ENCODE measurements around the gene SIX2. TPM values are rescaled to one million over a fixed set of nuclear protein-coding genes. Genes with fewer than 3 reads are reported as not detected.
"Not testable (repeated sequence)": the region's sequence is repeated elsewhere in the genome, so short reads cannot be mapped to it uniquely, and the experiment has no call there.

The SIX2 gene
- total RNA-seq, 6 donors from 2014 or later: 0.61 to 1.3 (median 1.2) TPM; not detected in 3

DNA sequence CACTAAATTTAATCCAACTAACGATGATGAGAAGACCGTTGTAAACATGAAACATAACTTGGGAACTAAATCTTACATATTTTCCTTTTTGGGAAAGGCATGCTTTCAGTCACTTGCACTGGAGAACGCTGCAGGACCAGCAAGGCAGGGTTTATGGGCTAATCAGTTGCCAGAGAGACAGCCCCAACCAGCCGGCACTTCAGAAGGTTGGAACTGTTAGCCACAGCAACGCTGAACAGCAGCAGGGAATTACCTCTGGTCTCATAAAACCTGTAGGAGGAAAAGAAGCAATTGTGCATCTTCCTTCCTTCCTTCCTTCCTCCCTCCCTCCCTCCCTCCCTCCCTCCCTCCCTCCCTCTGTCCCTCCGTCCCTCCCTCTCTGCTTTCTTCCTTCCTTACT lies 33.9 kb upstream of the SIX2 start:
- TF ChIP-seq POLR2AphosphoS5 (IDR thresholded peaks at IDR 0.05): no peak
- TF ChIP-seq EP300 (IDR thresholded peaks at IDR 0.05): no peak
- TF ChIP-seq, protein P1, sequence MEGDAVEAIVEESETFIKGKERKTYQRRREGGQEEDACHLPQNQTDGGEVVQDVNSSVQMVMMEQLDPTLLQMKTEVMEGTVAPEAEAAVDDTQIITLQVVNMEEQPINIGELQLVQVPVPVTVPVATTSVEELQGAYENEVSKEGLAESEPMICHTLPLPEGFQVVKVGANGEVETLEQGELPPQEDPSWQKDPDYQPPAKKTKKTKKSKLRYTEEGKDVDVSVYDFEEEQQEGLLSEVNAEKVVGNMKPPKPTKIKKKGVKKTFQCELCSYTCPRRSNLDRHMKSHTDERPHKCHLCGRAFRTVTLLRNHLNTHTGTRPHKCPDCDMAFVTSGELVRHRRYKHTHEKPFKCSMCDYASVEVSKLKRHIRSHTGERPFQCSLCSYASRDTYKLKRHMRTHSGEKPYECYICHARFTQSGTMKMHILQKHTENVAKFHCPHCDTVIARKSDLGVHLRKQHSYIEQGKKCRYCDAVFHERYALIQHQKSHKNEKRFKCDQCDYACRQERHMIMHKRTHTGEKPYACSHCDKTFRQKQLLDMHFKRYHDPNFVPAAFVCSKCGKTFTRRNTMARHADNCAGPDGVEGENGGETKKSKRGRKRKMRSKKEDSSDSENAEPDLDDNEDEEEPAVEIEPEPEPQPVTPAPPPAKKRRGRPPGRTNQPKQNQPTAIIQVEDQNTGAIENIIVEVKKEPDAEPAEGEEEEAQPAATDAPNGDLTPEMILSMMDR (IDR thresholded peaks at IDR 0.05): no peak
- no peak for TF ChIP-seq POLR2A (IDR thresholded peaks at IDR 0.05)
- Histone ChIP-seq H3K4me1 (no peaks in the 10 kb centered on the region), H3K4me3 (no peak overlapping the region), H3K36me3 (no peaks in the 10 kb centered on the region), H3K9me3 (no peaks in the 10 kb centered on the region), H3K27ac (no peak overlapping the region), H3K27me3 (no peaks in the 10 kb centered on the region)
- ATAC-seq (ENCODE audit: low FRiP score in 2 of 2): no peak
- no peak for DNase-seq
- 35 to 41% methylated on average over 6 of the region's 6 CpGs for WGBS, 2 donors

DNA sequence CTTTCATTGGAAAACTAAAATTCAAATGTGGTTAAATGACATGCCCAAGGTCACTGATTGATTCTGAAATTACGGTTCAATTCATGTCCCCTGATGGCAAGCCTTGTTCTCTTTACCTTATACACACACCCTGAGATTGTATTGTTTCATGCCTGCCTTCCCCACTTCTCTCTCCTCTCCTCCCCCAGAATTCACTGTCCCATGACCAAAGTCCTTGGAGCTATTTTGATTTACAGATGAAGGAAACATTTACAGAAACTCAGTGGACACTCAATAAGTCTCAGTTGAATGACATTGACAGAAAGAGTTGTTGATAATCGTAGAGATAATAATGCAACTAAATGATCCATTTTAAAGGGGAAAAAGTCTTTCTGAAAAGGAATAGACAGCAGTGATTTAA lies 33.1 kb upstream of the SIX2 start:
- Histone ChIP-seq H3K4me3 (no peak overlapping the region), H3K27me3 (no peaks in the 10 kb centered on the region), H3K27ac (no peak overlapping the region), H3K36me3 (no peaks in the 10 kb centered on the region), H3K4me1 (no peaks in the 10 kb centered on the region), H3K9me3 (no peaks in the 10 kb centered on the region)
- ATAC-seq (ENCODE audit: low FRiP score in 2 of 2): no peak
- TF ChIP-seq, protein P1 (IDR thresholded peaks at IDR 0.05): no peak
- no peak for TF ChIP-seq POLR2A (IDR thresholded peaks at IDR 0.05)
- no peak for TF ChIP-seq EP300 (IDR thresholded peaks at IDR 0.05)
- no peak for TF ChIP-seq POLR2AphosphoS5 (IDR thresholded peaks at IDR 0.05)
- 86 to 93% methylated on average over 2 of the region's 2 CpGs for WGBS, 2 donors
- DNase-seq: no peak

DNA sequence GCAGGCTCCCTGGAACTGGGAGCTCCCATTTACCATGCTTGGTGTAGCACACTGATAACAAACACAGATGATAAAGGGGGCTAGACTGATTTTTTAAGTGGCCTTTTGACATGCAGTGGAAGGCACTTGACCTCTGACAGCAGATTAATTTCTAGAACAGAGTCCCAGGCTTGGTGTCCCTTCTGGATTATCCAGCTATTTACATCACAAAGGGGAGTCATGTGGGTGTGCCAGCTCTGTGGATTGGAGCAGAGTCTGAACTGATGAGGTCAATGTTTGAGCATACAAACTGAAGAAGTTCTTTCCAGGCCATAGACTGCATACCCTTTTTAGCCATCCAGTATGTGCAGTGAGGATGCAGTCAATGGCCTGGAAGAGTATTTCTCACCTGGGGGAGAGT lies 31.5 kb upstream of the SIX2 start:
- DNase-seq (no peak), ATAC-seq (ENCODE audit: low FRiP score in 2 of 2) (peak in 1 of 2 donors; percentile 65)
- Histone ChIP-seq H3K36me3 (no peaks in the 10 kb centered on the region), H3K27me3 (no peaks in the 10 kb centered on the region), H3K27ac (no peak overlapping the region), H3K9me3 (no peaks in the 10 kb centered on the region), H3K4me3 (no peak overlapping the region), H3K4me1 (no peaks in the 10 kb centered on the region)
- TF ChIP-seq POLR2A (IDR thresholded peaks at IDR 0.05) (no peak), POLR2AphosphoS5 (IDR thresholded peaks at IDR 0.05) (no peak), EP300 (IDR thresholded peaks at IDR 0.05) (no peak)
- TF ChIP-seq, protein P1 (IDR thresholded peaks at IDR 0.05): no peak

DNA sequence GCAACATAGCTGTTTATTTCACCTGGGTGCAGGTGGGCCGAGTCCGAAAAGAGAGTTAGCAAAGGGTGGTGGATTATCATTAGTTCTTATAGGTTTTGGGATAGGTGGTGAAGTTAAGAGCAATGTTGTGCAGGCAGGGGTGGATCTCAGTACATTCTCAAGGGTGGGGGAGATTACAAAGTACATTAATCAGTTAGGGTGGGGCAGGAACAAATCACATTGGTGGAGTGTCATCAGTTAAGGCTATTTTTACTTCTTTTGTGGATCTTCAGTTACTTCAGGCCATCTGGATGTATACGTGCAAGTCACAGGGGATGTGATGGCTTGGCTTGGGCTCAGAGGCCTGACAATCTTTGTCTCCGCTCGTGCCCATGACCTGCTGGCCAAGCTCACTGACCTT lies 30.6 kb upstream of the SIX2 start:
- WGBS, 2 donors: 70 to 93% methylated on average over 4 to 5 of the region's 5 CpGs
- H3K4me3 ChIP-seq; H3K36me3 ChIP-seq; DNase-seq; H3K27me3 ChIP-seq; H3K9me3 ChIP-seq; H3K4me1 ChIP-seq; H3K27ac ChIP-seq; ATAC-seq (ENCODE audit: low FRiP score in 2 of 2): not testable (repeated sequence)

DNA sequence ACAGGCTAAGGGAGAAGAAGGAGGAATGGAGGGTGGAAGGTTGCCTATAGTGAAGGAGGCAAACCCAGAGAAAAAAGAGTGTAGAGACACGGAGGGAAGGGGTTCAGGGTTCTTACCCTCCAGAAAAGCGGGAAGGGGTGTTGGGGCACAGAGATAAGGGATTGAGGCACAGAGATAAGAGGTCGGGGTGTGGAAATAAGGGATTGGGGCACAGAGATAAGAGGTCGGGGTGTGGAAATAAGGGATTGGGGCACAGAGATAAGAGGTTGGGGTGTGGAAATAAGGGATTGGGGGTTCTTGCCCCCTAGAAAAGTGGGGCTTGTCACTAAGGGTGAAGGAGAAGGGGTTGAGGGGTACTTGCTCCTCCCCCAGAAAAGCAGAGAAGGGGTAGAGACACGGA lies 29.6 kb upstream of the SIX2 start:
- not testable (repeated sequence) for H3K9me3 ChIP-seq; H3K4me1 ChIP-seq; ATAC-seq (ENCODE audit: low FRiP score in 2 of 2); H3K4me3 ChIP-seq; H3K36me3 ChIP-seq; DNase-seq; H3K27ac ChIP-seq; H3K27me3 ChIP-seq
- 62 to 71% methylated on average over 5 of the region's 5 CpGs for WGBS, 2 donors

DNA sequence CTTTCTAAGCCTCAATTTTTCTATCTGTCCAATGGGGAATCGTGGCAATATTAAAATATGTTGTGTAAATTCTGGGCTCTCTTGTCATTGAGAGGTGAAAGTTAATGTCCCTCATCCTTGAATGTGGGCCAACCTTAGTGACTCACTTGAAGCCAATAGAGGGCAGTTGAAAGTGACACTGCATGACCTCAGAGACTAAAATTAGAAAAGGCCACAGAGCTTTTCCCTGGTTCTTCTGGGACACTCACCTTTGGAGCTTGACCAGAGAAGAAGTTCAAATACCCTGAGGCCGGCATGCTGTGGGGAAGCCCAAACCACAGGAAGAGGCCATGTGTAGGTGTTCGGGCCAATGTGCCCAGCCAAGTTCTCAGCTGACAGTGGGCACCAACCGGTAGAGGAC lies 24.1 kb upstream of the SIX2 start:
- Histone ChIP-seq H3K27ac (no peak overlapping the region), H3K4me1 (no peaks in the 10 kb centered on the region), H3K4me3 (no peak overlapping the region), H3K36me3 (no peaks in the 10 kb centered on the region), H3K9me3 (no peaks in the 10 kb centered on the region), H3K27me3 (no peaks in the 10 kb centered on the region)
- 76 to 85% methylated on average over 1 to 4 of the region's 4 CpGs for WGBS, 2 donors
- no peak for DNase-seq
- TF ChIP-seq EP300 (IDR thresholded peaks at IDR 0.05): no peak
- no peak for TF ChIP-seq POLR2A (IDR thresholded peaks at IDR 0.05)
- TF ChIP-seq, protein P1 (IDR thresholded peaks at IDR 0.05): no peak
- no peak for TF ChIP-seq POLR2AphosphoS5 (IDR thresholded peaks at IDR 0.05)
- no peak for ATAC-seq (ENCODE audit: low FRiP score in 2 of 2)
